NCI-H2029 treated with DMSO at 0.1 percent for 48 hours (cell line): ENCODE data around the gene WHRN.

Experiments used
- DNase-seq: peaks from one replicate; lab custom pipeline; 2025; lab: John Stamatoyannopoulos, UW

Gene WHRN

GRCh38 chr9:114505187-114506081 is at the start of gene WHRN:
Gene WHRN (minus strand): TSS chr9:114505473. CDS start chr9:114504801, 672 bp downstream.
- peak; percentile 46 for DNase-seq

- no peak for DNase-seq
These were observed 47.9 kb upstream of the WHRN start for GRCh38 chr9:114553202-114553601.

- DNase-seq: no peak
These were observed 47.4 kb upstream of the WHRN start for GRCh38 chr9:114552706-114553105.

GRCh38 chr9:114551750-114552685 is 46.7 kb upstream of the WHRN start:
- no peak for DNase-seq

GRCh38 chr9:114549697-114550330 is 44.5 kb upstream of the WHRN start:
- no peak for DNase-seq

- DNase-seq: no peak
These were observed 41.6 kb upstream of the WHRN start for GRCh38 chr9:114546851-114547250.

- no peak for DNase-seq
These were observed 39.8 kb upstream of the WHRN start for GRCh38 chr9:114545055-114545454.

GRCh38 chr9:114539701-114540380 is 34.6 kb upstream of the WHRN start:
- no peak for DNase-seq

- no peak for DNase-seq
These were observed 33.0 kb upstream of the WHRN start for GRCh38 chr9:114538241-114538640.

GRCh38 chr9:114532561-114533237 is 27.4 kb upstream of the WHRN start:
- DNase-seq: no peak

GRCh38 chr9:114529285-114529684 is 24.0 kb upstream of the WHRN start:
- no peak for DNase-seq

- DNase-seq: no peak
These were observed 21.5 kb upstream of the WHRN start for GRCh38 chr9:114526807-114527206.

- DNase-seq: no peak
These were observed 20.2 kb upstream of the WHRN start for GRCh38 chr9:114525513-114525912.

GRCh38 chr9:114524247-114524681 is 19.0 kb upstream of the WHRN start:
- no peak for DNase-seq

GRCh38 chr9:114522847-114523246 is 17.6 kb upstream of the WHRN start:
- DNase-seq: no peak

GRCh38 chr9:114522286-114522685 is 17.0 kb upstream of the WHRN start:
- DNase-seq: no peak

- DNase-seq: no peak
These were observed 16.6 kb upstream of the WHRN start for GRCh38 chr9:114521846-114522245.

- no peak for DNase-seq
These were observed 13.3 kb upstream of the WHRN start for GRCh38 chr9:114518599-114519022.

GRCh38 chr9:114518120-114518519 is 12.8 kb upstream of the WHRN start:
- DNase-seq: no peak

GRCh38 chr9:114516913-114517312 is 11.6 kb upstream of the WHRN start:
- no peak for DNase-seq

- DNase-seq: no peak
These were observed 10.3 kb upstream of the WHRN start for GRCh38 chr9:114515528-114515927.
